Activated T-helper 1 cell treated with Interleukin-2 at 50 U/mL for 16 hours (primary cell): ENCODE results near the gene SSH2.
"Not testable (repeated sequence)": the region's sequence is repeated elsewhere in the genome, so short reads cannot be mapped to it uniquely, and the experiment has no call there.

Source experiments
- DNase-seq: peaks from one replicate; pipeline ENCODE4 v3.0.0-alpha.2; 2020; ENCODE audit warnings: low read depth

SSH2 gene

GRCh38 chr17:29929533-29930408 is at the start of gene SSH2:
TSS of gene SSH2 (minus strand) at chr17:29930228. CDS start at chr17:29930000, 228 bp downstream.
- peak; percentile 82 for DNase-seq

- no peak for DNase-seq
Measured at GRCh38 chr17:29977836-29978235, 47.8 kb upstream of the SSH2 start.

GRCh38 chr17:29973005-29973404 is 43.0 kb upstream of the SSH2 start:
- DNase-seq: no peak

GRCh38 chr17:29972277-29972676 is 42.2 kb upstream of the SSH2 start:
- no peak for DNase-seq

GRCh38 chr17:29968271-29968670 is 38.2 kb upstream of the SSH2 start:
- no peak for DNase-seq

- no peak for DNase-seq
Measured at GRCh38 chr17:29962656-29963055, 32.6 kb upstream of the SSH2 start.

- DNase-seq: no peak
Measured at GRCh38 chr17:29959658-29960337, 29.8 kb upstream of the SSH2 start.

GRCh38 chr17:29958947-29959657 is 29.1 kb upstream of the SSH2 start:
- no peak for DNase-seq

- DNase-seq: not testable (repeated sequence)
Measured at GRCh38 chr17:29957488-29957887, 27.5 kb upstream of the SSH2 start.

- no peak for DNase-seq
Measured at GRCh38 chr17:29956225-29956624, 26.2 kb upstream of the SSH2 start.

- no peak for DNase-seq
Measured at GRCh38 chr17:29954405-29954804, 24.4 kb upstream of the SSH2 start.

- no peak for DNase-seq
Measured at GRCh38 chr17:29949696-29950095, 19.7 kb upstream of the SSH2 start.

- no peak for DNase-seq
Measured at GRCh38 chr17:29948448-29949215, 18.6 kb upstream of the SSH2 start.

- no peak for DNase-seq
Measured at GRCh38 chr17:29945281-29945680, 15.3 kb upstream of the SSH2 start.

- DNase-seq: no peak
Measured at GRCh38 chr17:29941334-29941733, 11.3 kb upstream of the SSH2 start, which contains the start of gene EFCAB5. TSS of gene EFCAB5 (plus strand) at chr17:29941634. CDS start at chr17:29941797, 163 bp downstream.

GRCh38 chr17:29936724-29937123 is 6.7 kb upstream of the SSH2 start:
- DNase-seq: no peak

- not testable (repeated sequence) for DNase-seq
Measured at GRCh38 chr17:29935909-29936308, 5.9 kb upstream of the SSH2 start.

- no peak for DNase-seq
Measured at GRCh38 chr17:29933379-29933778, 3.4 kb upstream of the SSH2 start.

- DNase-seq: peak; percentile 39
Measured at GRCh38 chr17:29931231-29931932, 1.4 kb upstream of the SSH2 start.

- DNase-seq: no peak
Measured at GRCh38 chr17:29930409-29931010, 482 bp upstream of the SSH2 start.
